ENCODE results near the gene RBM47. TPM values are rescaled to one million over a fixed set of nuclear protein-coding genes. Genes with fewer than 3 reads are reported as not detected.

RBM47 gene
- total RNA-seq, 1 experiment from 2014 or later, result 78.0 TPM

DNA sequence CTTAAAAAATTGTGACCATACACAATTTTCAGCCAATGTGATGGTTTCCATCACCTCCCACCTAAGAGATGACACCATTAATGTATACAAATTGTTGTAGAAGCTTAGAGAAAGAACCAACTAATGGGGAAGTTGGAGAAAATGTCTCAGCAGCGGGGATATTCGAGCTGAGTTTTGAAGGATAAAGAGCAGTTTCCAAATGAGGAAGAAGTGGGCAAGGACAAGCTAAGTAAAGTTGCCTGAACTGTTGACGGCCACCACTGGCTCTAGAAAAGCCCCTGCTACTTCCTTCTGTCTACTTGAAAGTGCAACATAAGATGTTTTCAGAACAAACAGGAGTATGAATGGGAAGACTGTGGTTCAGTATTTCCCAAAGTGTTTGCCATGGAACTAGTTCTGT, 202.5 kb downstream of the RBM47 start:
- CTCF ChIA-PET, result interaction anchor here (0.6 kb wide), 1 partner anchor 1321 kb away, joined by 3 read pairs; no protein-coding TSS in a partner anchor

DNA sequence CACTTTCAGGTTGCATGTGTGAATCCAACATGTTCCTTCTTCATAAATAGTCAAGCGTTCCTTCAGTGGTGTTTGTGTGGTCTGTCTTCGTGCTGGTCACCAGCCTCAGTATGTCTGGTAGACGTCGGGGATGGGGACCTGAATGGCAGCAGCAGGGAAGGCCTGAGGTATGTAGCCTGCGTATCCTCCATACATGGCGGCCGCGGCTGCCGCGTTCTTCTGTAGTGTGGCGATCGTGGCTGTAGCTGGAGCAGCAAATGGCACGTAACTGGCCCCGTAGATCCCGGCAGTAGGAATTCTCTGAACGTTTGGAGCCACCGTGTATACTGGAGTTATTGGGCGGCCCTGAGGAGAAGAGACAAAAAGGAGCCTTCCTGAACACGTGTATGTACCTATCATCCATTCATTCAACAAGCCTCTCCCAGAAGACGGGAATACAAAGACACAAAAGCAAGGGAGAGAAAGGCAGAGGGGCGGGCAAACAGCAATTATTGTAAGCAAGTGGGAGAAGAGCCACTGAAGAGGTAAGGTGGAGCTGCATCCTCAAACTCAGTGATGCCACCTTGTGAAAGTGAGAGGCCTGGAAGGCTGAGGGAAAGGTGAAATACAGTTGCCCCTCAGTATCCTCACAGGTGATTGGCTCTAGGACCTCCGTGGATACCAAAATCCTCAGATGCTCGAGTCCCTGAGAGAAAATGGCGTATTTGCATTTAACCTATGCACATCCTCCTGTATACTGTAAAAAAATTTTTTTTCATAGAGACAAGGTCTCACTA, 203.7 kb downstream of the RBM47 start:
- CTCF ChIA-PET, result no interaction called here
- no TSS peak for BruUV-seq (replicated peaks)
- Histone ChIP-seq H3K4me1 (replicated peaks; ENCODE audit: insufficient read depth) (no peaks in the 10 kb centered on the region), H3K27me3 (ENCODE audit: insufficient read depth, low read depth) (no peaks in the 10 kb centered on the region), H3K36me3 (ENCODE audit: low read depth) (peaks cover 48% of the 10 kb centered on the region), H2AFZ (no peak overlapping the region), H3K4me2 (no peak overlapping the region), H3K4me3 (no peak overlapping the region), H3K27ac (no peak overlapping the region), H3F3A (ENCODE audit: insufficient read depth, low read depth) (peaks cover 15% of the 10 kb centered on the region), H3K79me2 (ENCODE audit: low read depth) (no peaks in the 10 kb centered on the region; the same call in 1 of the 2 replicates), H3K9me3 (ENCODE audit: insufficient read depth, low read depth) (no peaks in the 10 kb centered on the region), H4K20me1 (ENCODE audit: insufficient read depth) (no peaks in the 10 kb centered on the region), H3K9me2 (ENCODE audit: insufficient read depth) (no peaks in the 10 kb centered on the region)
- intact Hi-C loops (cut with micrococcal nuclease; ENCODE audit: unreplicated experiment), result no loop called here
- no peak for DNase-seq
- POLR2A ChIA-PET (ENCODE audit: unreplicated experiment), result no interaction called here
- no peak for TF ChIP-seq EZH2 (IDR thresholded peaks at IDR 0.05; ENCODE audit: low read depth)
- TF ChIP-seq, protein P1, sequence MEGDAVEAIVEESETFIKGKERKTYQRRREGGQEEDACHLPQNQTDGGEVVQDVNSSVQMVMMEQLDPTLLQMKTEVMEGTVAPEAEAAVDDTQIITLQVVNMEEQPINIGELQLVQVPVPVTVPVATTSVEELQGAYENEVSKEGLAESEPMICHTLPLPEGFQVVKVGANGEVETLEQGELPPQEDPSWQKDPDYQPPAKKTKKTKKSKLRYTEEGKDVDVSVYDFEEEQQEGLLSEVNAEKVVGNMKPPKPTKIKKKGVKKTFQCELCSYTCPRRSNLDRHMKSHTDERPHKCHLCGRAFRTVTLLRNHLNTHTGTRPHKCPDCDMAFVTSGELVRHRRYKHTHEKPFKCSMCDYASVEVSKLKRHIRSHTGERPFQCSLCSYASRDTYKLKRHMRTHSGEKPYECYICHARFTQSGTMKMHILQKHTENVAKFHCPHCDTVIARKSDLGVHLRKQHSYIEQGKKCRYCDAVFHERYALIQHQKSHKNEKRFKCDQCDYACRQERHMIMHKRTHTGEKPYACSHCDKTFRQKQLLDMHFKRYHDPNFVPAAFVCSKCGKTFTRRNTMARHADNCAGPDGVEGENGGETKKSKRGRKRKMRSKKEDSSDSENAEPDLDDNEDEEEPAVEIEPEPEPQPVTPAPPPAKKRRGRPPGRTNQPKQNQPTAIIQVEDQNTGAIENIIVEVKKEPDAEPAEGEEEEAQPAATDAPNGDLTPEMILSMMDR (conservative IDR thresholded peaks at IDR 0.05), result no peak

More for the DNA sequence above, 202.5 kb downstream of the RBM47 start:
- Histone ChIP-seq H3K9me2 (ENCODE audit: insufficient read depth) (no peaks in the 10 kb centered on the region), H3K9me3 (ENCODE audit: insufficient read depth, low read depth) (no peaks in the 10 kb centered on the region), H3K4me3 (no peak overlapping the region), H3K4me1 (replicated peaks; ENCODE audit: insufficient read depth) (no peaks in the 10 kb centered on the region), H3F3A (ENCODE audit: insufficient read depth, low read depth) (peaks cover 15% of the 10 kb centered on the region), H3K27ac (no peak overlapping the region), H3K79me2 (ENCODE audit: low read depth) (no peaks in the 10 kb centered on the region; the same call in 1 of the 2 replicates), H3K36me3 (ENCODE audit: low read depth) (peaks cover 43% of the 10 kb centered on the region), H3K4me2 (no peak overlapping the region), H2AFZ (no peak overlapping the region), H3K27me3 (ENCODE audit: insufficient read depth, low read depth) (no peaks in the 10 kb centered on the region), H4K20me1 (ENCODE audit: insufficient read depth) (no peaks in the 10 kb centered on the region)
- BruUV-seq (replicated peaks), result no TSS peak
- no peak for DNase-seq
- TF ChIP-seq, protein P1 (conservative IDR thresholded peaks at IDR 0.05), result no peak
- TF ChIP-seq EZH2 (IDR thresholded peaks at IDR 0.05; ENCODE audit: low read depth), result no peak
- intact Hi-C loops (cut with micrococcal nuclease; ENCODE audit: unreplicated experiment), result no loop called here
- POLR2A ChIA-PET (ENCODE audit: unreplicated experiment), result interaction anchor here (0.5 kb wide), 1 partner anchor 12 kb away, joined by 15 read pairs; no protein-coding TSS in a partner anchor

DNA sequence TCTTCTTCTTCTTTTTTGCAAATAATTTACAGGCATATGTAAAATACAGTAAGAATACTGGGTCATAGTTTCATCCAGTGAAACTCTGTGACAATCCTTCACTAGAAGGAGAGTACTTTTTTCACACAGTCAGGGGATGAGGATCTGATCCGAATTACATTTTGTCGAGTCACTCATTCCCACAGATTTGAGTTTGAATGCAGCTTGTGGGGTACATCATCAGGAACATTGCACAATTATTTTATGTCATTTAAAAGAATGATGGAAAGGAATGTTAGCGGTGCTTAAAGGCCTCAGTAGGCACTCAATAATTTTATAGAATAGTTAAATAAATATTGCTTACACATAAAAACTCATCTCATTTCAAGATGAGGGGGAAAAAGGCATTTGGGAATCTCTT, 205.9 kb downstream of the RBM47 start:
- H3K36me3 ChIP-seq (ENCODE audit: low read depth), result peaks cover 39% of the 10 kb centered on the region
- no peak overlapping the region for H2AFZ ChIP-seq
- no peak overlapping the region for H3K4me3 ChIP-seq
- no peaks in the 10 kb centered on the region for H3K27me3 ChIP-seq (ENCODE audit: insufficient read depth, low read depth)
- H4K20me1 ChIP-seq (ENCODE audit: insufficient read depth), result no peaks in the 10 kb centered on the region
- no TSS peak for BruUV-seq (replicated peaks)
- TF ChIP-seq EZH2 (IDR thresholded peaks at IDR 0.05; ENCODE audit: low read depth), result no peak
- TF ChIP-seq, protein P1 (conservative IDR thresholded peaks at IDR 0.05), result no peak
- no peak overlapping the region for H3K4me2 ChIP-seq
- intact Hi-C loops (cut with micrococcal nuclease; ENCODE audit: unreplicated experiment), result no loop called here
- ChIA-PET CTCF (no interaction called here), POLR2A (ENCODE audit: unreplicated experiment) (no interaction called here)
- peaks cover 28% of the 10 kb centered on the region for H3F3A ChIP-seq (ENCODE audit: insufficient read depth, low read depth)
- H3K9me3 ChIP-seq (ENCODE audit: insufficient read depth, low read depth), result no peaks in the 10 kb centered on the region
- no peaks in the 10 kb centered on the region for H3K9me2 ChIP-seq (ENCODE audit: insufficient read depth)
- peak in 1 of 2 experiments; percentile 63 for DNase-seq
- H3K4me1 ChIP-seq (replicated peaks; ENCODE audit: insufficient read depth), result no peaks in the 10 kb centered on the region
- peak overlapping the region; percentile 31; the same call in 1 of the 2 replicates for H3K27ac ChIP-seq
- no peaks in the 10 kb centered on the region; the same call in 1 of the 2 replicates for H3K79me2 ChIP-seq (ENCODE audit: low read depth)
